ENCODE results near the gene FOS. TPM values are rescaled to one million over a fixed set of nuclear protein-coding genes. Genes with fewer than 3 reads are reported as not detected.

Gene FOS
- polyA plus RNA-seq, 1 experiment: 84.1 TPM

DNA sequence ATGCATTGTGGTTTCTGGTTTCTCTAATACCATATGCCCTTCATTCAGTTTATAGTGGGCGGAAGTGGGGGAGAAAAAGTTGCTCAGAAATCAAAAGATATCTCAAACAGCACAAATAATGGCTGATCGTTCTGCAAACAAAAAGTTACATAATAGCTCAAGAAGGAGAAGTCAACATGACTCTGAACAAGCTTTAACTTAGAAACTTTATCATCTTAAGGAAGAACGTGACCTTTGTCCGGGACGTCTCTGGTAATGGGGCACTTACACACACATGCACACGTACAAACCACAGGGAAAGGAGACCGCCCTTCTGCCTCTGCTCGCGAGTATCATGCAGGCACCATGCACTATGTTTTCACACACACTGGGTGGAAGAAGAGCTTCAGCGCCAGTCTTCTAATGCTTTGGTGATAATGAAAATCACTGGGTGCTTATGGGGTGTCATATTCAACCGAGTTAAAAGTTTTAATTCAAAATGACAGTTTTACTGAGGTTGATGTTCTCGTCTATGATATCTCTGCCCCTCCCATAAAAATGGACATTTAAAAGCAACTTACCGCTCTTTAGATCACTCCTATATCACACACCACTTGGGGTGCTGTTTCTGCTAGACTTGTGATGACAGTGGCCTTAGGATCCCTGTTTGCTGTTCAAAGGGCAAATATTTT lies 4.7 kb downstream of the FOS start:
- Histone ChIP-seq H3K27me3 (ENCODE audit: control insufficient read depth, insufficient read depth, low read length) (no peaks in the 10 kb centered on the region; the same call in 1 of the 2 replicates), H3K4me3 (ENCODE audit: low read depth, low read length) (no peak overlapping the region), H3K36me3 (ENCODE audit: control insufficient read depth, insufficient read depth, low read length) (peaks cover 18% of the 10 kb centered on the region)
- CTCF ChIA-PET: interaction anchor here (1.2 to 3.3 kb wide), 3 partner anchors 9 to 12 kb away, joined by 3 to 17 read pairs (median 4); no protein-coding TSS in a partner anchor
- TF ChIP-seq, protein P1, sequence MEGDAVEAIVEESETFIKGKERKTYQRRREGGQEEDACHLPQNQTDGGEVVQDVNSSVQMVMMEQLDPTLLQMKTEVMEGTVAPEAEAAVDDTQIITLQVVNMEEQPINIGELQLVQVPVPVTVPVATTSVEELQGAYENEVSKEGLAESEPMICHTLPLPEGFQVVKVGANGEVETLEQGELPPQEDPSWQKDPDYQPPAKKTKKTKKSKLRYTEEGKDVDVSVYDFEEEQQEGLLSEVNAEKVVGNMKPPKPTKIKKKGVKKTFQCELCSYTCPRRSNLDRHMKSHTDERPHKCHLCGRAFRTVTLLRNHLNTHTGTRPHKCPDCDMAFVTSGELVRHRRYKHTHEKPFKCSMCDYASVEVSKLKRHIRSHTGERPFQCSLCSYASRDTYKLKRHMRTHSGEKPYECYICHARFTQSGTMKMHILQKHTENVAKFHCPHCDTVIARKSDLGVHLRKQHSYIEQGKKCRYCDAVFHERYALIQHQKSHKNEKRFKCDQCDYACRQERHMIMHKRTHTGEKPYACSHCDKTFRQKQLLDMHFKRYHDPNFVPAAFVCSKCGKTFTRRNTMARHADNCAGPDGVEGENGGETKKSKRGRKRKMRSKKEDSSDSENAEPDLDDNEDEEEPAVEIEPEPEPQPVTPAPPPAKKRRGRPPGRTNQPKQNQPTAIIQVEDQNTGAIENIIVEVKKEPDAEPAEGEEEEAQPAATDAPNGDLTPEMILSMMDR (IDR thresholded peaks at IDR 0.05; ENCODE audit: insufficient read depth, low read depth, low read length): no peak
- DNase-seq (ENCODE audit: low read depth): no peak
- POLR2A ChIA-PET: no interaction called here

DNA sequence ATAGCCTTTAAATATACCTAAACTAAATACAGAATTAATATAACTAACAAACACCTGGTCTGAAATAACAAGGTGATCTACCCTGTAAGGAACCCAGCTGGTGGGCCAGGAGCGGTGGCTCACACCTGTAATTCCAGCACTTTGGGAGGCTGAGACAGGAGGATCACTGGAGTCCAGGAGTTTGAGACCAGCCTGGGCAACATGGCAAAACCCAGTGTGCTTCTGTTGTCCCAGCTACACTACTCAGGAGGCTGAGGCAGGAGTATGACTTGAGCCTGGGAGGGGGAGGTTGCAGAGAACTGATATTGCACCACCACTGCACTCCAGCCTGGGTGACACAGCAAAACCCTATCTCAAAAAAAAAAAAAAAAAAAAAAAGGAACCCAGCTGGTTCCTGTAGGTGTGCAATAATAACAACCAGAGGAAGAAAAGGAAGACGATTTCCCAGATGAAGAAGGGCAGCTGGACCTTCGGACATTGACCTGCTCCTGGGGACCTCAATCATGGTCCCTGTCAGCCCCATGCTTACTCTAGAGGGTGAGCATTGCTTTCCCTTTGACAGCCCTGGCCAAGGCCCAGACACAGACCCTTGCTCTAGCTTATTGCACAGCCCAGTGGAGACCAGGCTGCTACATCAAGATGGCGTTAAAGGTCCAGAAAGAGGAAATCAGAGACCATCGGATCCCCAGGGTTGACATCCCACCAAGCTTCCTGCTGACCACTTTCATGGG lies 5.4 kb downstream of the FOS start:
- TF ChIP-seq, protein P1 (IDR thresholded peaks at IDR 0.05; ENCODE audit: insufficient read depth, low read depth, low read length): no peak
- peaks cover 18% of the 10 kb centered on the region for H3K36me3 ChIP-seq (ENCODE audit: control insufficient read depth, insufficient read depth, low read length)
- ChIA-PET POLR2A (no interaction called here), CTCF (interaction anchor here (1.2 to 3.3 kb wide), 2 partner anchors 8 to 11 kb away, joined by 4 to 17 read pairs; no protein-coding TSS in a partner anchor)
- no peak for DNase-seq (ENCODE audit: low read depth)
- no peaks in the 10 kb centered on the region; the same call in 1 of the 2 replicates for H3K27me3 ChIP-seq (ENCODE audit: control insufficient read depth, insufficient read depth, low read length)
- H3K4me3 ChIP-seq (ENCODE audit: low read depth, low read length): no peak overlapping the region

DNA sequence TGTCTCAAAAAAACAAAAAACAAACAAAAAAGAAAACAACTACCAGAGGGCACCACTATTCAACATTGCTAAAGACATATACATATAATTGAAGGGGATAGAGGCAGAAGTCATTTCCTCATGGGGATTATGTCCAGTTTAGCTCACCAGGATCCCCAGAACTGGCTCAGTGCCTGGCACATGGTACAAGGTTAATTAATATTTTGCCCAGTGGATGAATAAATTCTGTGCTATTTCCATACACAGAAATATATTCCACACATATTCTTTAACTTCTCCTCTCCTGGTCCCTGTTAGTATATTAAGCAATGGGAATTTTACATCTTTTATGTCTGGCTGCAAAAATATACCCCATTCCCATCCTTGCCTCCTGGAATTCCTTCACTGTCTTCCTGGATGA lies 6.7 kb downstream of the FOS start:
- peaks cover 10% of the 10 kb centered on the region for H3K36me3 ChIP-seq (ENCODE audit: control insufficient read depth, insufficient read depth, low read length)
- TF ChIP-seq, protein P1 (IDR thresholded peaks at IDR 0.05; ENCODE audit: insufficient read depth, low read depth, low read length): no peak
- no peak for DNase-seq (ENCODE audit: low read depth)
- POLR2A ChIA-PET: no interaction called here
- H3K4me3 ChIP-seq (ENCODE audit: low read depth, low read length): no peak overlapping the region
- peaks cover 4% of the 10 kb centered on the region for H3K27me3 ChIP-seq (ENCODE audit: control insufficient read depth, insufficient read depth, low read length)
- CTCF ChIA-PET: interaction anchor here (3.3 kb wide), 1 partner anchor 10 kb away, joined by 17 read pairs; no protein-coding TSS in a partner anchor

DNA sequence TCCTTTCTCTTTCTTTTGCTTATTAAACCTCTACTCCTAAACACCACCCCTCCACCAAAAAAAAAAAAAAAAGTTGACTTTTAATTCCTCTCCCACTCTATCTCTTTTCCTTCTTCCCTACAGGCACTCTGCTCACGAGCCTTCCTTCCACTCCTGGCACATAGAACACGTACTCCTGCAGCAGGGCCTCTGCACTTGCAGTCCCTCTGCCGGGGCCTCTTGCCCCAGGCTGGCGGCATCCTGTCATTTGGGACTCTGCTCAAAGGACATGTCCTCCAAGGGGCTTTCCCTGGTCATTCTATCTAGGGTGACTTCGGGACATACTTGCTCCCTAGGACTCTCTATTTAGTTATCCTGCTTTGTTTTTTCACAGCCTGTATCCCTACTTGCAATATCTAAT lies 7.7 kb downstream of the FOS start:
- ChIA-PET CTCF (interaction anchor here (0.6 kb wide), 1 partner anchor 197 kb away, joined by 5 read pairs; no protein-coding TSS in a partner anchor), POLR2A (no interaction called here)
- H3K36me3 ChIP-seq (ENCODE audit: control insufficient read depth, insufficient read depth, low read length): peaks cover 2% of the 10 kb centered on the region
- H3K27me3 ChIP-seq (ENCODE audit: control insufficient read depth, insufficient read depth, low read length): peaks cover 4% of the 10 kb centered on the region
- TF ChIP-seq, protein P1 (IDR thresholded peaks at IDR 0.05; ENCODE audit: insufficient read depth, low read depth, low read length): no peak
- no peak for DNase-seq (ENCODE audit: low read depth)
- H3K4me3 ChIP-seq (ENCODE audit: low read depth, low read length): no peak overlapping the region

DNA sequence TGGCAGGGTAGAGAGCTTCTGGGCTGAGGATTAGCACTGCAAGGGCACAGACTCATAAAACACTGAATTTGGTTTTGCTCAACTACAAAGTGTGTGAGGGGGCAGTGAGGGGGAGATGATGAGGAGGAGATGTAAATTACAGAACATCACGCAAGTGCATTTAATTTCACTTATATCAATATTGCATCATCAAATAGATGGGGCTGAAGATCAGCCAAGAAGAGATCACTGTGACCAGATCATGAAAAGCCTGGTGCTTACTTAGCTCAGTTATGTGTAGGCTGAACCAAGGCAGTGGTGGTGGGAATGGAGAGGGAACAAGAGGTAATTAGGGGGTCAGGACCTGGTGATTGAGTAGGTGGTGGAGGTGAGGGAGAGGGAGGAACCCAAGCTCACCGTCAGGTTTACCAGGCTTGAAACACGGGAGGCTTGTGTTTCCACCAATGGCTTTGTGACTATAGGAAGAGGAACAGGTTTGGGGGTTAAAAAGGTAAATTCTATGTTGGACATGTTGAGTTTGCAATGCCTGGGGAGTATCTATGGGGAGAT lies 11.3 kb downstream of the FOS start:
- Histone ChIP-seq H3K27me3 (ENCODE audit: control insufficient read depth, insufficient read depth, low read length) (peaks cover 4% of the 10 kb centered on the region), H3K36me3 (ENCODE audit: control insufficient read depth, insufficient read depth, low read length) (no peaks in the 10 kb centered on the region), H3K4me3 (ENCODE audit: low read depth, low read length) (no peak overlapping the region)
- TF ChIP-seq, protein P1 (IDR thresholded peaks at IDR 0.05; ENCODE audit: insufficient read depth, low read depth, low read length): no peak
- POLR2A ChIA-PET: no interaction called here
- CTCF ChIA-PET: interaction anchor here (0.6 kb wide), 1 partner anchor 22 kb away, joined by 3 read pairs; no protein-coding TSS in a partner anchor
- no peak for DNase-seq (ENCODE audit: low read depth)
